ENCODE measurements around the gene SHOC1.
"Not testable (repeated sequence)": the region's sequence is repeated elsewhere in the genome, so short reads cannot be mapped to it uniquely, and the experiment has no call there.

Gene SHOC1

DNA sequence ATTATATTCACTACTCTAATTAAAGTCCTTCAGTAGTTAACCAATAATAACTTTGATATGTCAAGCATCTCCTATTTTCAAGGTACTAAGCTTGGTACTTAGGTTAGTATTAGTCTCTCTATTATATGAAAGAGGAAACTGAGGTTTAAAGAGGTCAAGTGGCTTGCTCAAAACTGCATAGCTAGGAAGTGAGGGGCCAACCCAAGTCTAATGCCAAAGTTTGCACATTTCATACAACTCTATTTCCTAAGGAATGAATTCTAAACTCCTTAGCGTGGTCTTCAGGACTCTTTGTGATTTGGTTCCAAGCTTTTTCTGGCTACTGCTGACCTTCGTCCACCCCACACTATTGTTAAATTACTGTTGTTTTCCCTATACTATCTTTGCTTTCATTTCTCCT lies 9.9 kb upstream of the SHOC1 start:
- DNase-seq: no peak

DNA sequence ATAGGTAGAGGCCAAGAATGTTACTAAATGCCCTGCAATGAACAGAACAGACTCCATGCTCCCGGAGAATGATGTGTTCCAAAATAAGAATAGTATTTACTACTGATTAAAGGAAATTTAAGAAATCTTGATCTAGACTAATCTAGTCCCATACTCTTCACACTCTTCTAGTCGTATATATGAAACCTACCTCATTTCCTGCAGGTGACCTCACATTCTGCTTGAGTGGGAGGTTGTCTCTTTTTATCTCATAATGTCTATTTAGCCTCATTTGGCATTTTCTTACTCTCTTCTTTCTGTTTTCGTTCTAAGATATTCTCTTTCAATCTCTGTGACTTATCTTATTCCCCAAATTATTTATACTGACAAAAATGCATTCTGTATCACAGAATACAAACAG lies 9.2 kb upstream of the SHOC1 start:
- no peak for DNase-seq

DNA sequence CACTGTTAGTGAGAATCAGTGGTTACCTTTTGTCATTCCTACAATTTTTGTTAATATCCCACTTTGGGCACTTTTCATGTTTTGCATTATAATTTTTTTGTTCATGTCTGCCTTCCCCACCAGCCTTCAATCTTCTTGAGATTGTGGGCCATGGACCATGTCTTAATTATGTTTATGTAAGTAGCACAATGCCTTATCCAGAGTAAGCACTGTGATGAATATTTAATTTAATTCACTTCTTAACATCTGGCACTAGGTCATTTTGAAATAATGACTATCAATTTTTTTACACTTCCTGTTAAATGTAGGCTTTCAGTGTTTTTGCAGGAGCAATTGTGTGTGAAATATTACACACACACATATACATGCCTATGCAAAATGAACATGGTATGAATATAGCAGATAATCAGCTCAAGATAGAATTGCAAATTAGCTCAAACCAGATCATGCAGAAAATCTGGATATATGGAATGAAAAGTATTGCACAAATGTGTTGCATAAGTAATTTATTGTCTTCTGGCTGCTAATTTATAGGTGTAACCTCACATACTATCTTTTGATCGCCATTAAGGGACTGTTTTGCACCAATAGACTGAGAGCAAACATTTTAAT lies 5.3 kb upstream of the SHOC1 start:
- no peak for DNase-seq

DNA sequence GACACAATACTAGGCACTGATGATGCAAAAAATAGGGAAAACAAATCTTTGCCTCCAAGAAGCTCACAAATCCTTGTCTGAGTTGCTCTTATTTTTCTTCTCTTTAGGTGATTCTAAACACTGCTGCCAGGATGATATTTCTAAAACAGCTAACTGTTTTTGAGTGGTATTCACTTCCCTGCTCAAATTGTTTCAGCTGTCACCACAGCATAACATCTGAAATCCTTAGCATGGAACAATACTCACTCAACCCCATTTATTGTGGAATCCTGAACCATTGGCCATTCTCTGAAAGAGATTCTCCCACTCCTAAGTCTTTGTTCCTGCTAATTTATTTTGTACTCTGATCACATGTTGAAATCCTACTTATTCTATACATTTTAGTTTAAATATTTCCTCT lies 4.8 kb upstream of the SHOC1 start:
- DNase-seq: no peak

DNA sequence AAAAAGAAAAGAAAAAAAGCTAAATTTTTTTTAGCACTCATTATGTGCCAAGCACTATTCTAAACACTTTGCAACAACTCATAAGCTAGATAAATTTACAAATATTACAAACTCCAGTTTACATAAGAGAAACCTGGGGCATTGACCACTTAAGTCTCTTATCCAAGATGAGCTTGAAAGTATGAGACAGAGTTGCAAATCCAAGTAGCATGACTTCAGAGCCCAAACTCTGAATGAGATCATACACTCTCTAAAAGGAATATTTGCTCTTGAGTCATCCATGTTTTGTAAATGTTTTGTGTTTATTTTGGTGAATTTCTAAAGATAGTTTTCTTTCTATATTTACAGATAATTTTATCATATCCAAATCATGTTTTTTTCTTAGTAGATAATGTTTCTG lies 4.0 kb upstream of the SHOC1 start:
- no peak for DNase-seq

DNA sequence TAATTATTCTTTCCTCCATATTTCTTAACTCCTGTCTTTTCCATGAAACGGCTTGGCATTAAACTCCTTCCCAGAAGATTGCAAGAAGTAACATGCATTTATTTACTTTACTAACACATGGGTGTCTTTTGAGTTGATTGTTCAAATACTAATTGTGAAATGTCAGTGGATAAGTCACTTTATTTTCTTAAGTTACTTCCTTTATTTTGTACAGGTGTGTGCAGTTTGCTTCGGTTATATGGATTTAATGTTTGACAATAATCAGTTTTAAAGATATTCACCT lies 761 bp upstream of the SHOC1 start:
- no peak for DNase-seq

DNA sequence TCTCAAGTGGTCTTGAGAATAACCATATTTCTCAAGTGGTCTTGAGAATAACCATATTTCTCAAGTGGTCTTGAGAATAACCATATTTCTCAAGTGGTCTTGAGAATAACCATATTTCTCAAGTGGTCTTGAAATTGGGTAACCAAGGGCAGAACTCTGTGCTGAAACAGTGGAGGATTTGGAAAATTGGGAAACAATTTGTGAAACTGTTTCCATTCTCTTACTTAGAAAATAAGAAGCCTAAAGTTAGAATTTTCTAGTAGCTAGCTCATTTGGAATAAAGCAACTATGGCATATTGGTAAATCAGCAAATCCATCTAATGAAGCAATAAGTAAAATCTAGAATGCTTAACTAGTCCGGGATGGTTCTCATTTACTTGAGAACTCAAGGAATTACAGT lies 2.9 kb downstream of the SHOC1 start:
- not testable (repeated sequence) for DNase-seq

DNA sequence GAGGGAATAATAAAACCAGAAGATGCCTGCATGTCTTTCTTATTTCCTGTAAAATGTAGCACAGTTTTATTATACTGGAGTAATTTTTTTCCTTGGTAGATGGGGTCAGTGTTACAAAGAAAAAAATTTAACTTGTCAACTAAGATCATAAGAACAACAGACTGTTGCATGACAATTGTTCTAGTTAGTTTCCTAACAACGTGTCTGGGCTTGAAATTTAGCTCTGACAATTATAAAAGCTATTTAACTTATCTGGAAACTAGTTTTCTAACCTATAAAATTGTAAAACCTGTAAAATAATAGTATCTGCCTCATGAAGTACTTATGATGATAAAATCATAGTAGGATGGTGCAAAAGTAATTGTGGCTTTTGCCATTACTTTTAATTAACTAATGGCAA lies 4.9 kb downstream of the SHOC1 start:
- DNase-seq: no peak

DNA sequence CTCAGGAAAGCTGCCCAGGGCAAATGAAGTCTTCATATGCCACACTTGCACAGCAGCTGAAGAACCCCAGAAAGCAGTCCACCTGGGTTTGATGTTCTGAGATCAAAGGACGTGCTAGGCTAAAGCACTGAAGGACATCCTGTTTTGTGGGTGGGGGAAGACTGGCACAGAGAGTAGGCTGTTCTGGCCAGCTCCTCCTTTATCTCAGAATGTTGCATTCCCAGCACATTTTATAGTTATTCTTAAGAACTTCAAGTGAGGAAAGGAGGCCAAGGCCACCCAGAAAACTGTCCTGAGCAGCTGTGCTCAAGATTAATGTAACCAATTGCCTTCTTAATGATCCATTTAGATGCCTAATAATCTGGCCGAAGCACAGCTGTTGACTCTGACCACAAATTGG lies 10.9 kb downstream of the SHOC1 start:
- no peak for DNase-seq

DNA sequence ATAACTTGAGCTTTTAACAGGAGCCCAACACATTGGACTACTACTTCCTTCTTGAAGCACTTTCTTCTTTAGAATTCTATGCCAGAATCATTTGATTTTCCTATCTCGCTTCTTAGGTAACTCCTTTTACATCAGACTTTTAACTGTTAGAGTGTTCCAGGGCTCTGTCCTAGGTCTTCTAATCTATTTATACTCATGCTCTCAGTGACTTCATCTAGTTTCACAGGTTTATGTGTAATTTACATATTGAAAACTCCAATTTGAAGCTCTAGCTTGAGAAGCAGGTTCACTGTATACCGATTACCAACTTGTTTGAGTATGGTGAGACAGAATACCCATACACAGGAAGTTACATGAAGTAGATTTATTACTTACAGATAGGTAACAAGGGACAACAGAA lies 11.3 kb downstream of the SHOC1 start:
- DNase-seq: no peak

DNA sequence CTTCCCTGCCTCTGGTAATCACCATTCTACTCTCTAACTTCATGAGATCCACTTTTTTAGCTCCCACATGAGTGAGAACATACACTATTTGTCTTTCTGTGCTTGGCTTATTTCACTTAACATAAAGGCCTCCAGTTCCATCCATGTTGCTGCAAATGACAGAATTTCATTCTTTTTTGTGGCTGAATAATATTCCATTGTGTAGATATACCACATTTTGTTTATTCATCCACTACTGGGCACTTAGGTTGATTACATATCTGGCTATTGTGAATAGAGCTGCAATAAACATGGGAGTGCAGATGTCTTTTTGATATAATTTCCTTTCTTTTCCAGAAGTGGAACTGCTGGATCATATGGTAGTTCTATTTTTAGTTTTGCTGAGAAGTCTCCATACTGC lies 28.7 kb downstream of the SHOC1 start:
- no peak for DNase-seq

DNA sequence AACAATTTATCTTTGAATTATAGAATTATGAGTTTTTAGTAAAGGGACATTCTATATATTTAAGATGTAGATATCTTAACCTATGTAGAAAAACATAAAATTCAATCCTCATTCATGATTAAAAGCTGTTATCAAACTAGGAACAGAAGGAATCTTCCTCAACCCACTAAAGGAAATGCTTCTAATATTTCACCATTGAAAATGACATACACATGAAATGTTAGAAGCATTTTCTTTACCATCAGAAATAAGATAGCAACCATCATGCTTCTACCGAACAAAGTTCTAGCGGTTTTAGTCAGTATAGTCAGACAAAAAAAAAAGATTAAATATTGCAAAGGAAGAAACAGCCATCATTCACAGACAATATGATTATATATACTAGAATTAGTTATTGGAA lies 32.2 kb downstream of the SHOC1 start:
- no peak for DNase-seq

DNA sequence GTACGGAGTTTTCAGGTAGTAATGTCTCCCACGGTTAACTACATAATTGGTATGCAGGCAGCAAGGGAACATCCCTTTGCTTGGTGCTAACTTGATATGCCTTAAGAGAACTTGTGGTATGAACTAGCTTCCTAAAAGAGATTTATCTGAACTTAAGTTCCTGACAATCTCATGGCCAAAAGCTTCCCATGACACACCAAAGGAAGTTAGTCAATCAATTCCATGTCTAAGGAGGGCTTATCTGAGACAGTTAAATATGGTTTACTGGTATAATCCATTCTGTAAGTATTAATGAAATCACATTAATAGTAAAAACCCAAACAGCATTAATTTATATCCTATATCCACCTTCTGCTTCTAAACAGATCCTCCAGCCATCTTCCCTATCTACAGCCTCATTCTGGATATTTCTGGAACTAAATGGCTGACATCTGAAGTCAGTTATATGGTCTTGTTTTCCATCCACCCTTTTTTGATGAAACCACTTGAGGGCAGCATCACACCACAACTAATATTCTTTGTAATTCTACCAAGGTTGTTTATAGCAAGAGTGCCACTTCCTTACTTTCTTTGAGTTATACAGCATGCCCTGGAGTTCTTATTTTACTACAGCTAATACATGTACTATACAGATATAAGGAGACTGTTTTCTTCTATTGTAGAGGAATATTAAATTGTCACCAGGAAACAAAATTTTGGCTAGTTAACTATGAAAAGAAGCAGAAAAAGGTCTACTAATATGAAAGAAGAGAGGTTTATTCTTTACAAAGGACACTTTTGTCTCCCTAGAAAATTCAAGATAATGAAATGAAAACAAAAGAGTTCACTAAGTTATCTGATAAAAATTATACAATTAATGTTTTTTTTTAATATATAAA lies 34.7 kb downstream of the SHOC1 start:
- no peak for DNase-seq

DNA sequence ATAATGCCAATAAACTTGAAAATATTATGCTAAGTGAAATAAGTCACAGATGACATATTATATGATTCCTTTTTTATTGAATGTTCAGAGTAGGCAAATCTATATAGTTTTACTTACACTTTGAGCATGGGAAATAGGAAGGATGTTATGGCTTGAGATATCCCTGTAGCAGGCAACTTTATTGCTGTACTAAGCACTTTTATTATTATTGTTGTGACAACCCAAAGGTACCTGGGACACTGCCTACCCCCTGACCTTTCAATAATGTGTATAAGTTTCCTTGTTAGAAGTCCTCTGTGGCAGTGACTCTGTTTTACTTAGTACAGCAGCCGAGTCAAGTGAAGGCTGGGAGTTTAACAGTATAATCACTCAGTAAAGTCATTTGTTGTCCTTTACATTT lies 39.9 kb downstream of the SHOC1 start:
- DNase-seq: no peak

DNA sequence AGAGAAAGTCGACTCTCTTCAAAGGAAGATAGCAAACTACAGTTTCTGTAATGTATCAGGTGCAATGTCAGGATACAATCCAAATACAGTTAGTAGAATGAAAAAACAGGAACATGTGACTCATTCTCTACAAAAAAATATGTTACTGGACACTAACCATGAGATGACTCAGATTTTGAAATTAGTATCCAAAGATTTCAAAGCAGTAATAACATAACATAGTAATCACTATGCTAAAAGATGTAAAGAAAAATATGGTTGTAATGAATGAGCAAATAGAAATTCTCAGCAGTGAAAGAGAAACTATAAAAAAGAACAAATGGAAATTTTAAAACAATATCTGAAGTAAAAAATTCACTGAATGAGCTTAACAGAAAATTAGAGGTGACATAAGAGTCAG lies 42.3 kb downstream of the SHOC1 start:
- DNase-seq: no peak

All from activated CD4-positive, alpha-beta T cell treated with anti-CD3 and anti-CD28 coated beads for 1 hour (primary cell).